Measurements from ENCODE around the gene C16orf90.
"Not testable (repeated sequence)": the region's sequence is repeated elsewhere in the genome, so short reads cannot be mapped to it uniquely, and the experiment has no call there.

Gene C16orf90

DNA sequence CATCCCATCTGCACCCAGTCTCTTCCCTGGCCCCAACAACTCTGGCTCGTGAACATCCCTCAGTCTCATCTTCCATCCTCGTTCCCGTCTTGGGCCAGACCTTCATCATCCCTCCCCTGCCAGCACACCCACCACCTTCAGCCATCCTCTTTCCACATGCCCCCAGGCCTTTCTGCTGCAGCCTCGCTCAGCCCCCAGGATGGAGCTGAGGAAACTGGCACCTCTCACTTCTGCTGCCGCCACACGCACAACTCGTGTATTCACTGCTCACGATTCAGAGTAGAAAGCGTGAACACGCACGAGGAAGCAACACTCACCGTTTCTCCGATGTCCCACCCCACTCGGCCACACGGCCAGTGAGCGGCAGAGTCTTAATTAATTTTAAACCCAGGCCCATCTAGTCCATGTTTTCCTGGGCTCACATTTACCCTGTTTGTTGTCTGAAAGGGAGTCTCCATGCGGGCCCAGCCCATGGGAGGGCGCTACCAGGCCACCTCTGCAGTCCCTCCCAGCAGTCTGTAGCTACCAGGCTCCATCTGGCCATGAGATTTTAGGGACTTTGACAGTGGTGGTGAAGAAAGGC lies 12.5 kb downstream of the C16orf90 start:
- no peak for DNase-seq

DNA sequence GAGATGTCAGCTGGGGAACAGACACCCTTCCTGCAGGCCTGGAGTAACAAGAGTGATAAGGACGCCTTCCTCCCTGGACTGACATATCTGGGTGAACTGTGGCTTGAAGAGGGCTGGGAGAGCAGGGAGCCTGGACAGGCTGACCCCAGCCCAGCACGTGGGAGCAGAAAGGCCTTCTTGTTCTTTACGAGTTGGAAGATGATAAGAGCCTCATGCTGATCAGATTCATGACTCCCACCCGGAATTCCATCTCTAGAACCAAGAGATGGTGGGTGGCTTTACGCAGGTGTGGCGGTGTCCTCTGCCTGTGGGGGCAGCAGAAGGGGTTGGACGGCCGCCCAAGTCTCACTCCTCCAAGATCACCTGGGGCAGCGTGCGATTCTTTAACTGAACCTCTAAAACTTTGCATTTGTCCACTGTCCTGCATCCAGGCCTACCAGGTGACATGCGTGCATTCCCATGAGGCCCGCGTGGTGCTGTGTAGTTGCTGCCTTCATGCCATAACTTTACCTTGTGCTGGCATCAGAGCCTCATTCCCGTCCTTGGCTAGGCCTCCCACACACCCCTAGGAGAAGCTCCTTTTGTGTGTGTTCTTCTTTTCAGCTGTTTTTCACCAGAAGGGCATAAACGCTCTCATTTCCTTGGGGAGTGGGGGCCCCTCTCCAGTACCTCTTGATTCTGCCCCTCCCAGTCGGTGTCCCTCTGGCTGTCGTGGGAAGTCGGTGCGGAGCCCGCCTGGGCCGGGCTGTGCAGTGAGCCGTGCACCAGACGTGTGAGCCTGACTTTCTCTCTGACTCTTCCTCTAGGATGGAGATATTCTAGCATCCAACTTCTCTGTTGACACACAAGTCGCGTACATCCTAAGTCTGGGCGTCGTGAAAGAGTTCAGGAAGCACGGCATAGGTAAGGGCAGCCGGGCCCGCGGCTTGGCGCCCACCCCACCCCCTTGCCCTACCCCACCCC lies 13.3 kb downstream of the C16orf90 start:
- no peak for DNase-seq

DNA sequence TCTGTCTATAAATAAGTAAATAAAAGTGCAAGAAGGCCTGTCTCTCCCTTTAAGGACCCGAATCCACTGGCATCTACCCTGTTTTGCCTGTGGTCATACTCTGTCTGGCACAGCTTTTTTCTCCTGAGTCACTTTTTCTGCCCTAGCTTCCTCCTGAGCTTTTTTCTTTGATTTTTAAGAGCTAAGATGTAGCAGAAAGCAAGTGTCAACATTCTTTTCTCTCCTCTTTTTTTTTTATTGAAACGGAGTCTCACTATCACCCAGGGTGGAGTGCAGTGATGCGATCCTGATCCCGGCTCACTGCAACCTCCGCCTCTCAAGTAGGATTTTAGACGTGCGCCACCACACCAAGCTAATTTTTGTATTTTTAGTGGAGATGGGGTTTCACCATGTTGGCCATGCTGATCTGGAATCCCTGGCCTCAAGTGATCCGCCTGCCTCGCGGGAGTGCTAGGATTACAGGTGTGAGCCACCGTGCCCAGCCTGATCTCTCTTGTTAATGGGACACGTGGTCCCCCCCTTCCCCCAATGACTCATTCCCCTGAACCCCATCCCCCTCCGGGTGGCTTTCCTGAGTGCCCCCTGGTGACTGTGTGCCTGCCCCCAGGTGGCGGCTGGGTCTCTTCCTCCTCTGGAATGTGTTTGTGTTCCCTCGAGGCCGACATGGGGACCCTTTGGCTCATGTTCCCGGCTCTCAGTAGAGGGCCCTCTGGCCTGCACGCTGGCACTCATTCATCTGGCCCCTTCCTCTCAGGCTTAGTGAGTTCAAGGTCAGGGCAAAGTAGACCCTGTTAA lies 14.2 kb downstream of the C16orf90 start:
- no peak for DNase-seq

DNA sequence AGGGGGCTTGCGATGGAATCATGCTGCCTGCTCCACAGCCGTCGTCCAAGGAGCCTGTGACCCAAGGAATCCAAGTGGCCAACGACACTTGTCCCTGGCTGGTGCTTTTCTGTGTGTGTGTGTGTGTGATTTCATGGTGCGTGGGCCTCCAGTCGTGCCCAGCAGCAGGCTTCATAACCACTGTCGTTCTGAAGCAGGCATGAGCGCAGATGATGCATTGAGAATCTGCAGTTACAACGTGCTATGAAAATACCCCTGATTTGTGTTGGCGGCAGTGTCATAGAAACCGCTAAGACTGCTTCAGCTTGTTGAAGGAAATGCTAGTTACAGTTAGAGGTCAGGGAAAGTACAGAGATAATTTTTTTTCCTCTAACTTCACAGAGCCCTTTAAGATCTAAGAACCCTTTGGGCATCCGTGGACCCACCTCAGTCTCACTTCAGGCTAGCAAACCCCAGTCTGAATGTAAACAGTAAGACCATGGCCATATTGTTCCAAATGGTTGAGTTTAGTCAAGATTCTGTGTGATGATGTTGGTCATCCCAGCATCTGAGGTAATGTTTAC lies 15.6 kb downstream of the C16orf90 start:
- no peak for DNase-seq

DNA sequence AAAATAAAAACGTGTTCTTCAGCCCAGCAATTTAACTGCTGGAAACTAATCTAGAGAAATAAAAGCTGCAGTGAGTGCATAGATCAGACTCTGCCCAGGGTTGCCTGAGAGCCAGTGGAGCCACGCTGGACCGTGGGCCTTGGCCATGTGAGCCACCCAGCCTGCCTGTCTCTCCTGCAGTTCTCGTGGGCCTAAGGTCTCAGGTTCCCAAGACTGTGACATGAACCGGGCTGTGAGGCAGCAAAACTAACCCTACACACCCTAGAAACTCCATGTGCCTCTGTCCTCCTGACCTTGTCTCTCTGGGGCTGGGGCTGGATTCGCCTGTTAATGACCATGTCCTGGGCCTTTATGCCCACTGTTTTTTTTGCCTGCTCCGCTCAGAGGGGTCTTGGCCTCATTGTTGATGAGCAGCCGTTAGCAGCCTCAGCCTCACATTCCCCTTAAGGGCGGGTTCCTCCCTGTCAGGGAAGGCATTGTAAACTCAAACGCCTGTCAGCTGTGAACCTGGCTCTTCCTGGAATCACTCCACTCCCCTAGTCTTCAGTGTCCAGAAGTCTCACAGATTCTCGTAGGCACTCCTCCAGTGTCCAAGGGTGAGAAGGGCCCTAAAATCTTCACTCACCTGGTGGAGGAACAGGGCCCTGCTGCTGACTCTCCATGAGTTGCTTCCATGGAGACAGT lies 16.9 kb downstream of the C16orf90 start:
- no peak for DNase-seq

DNA sequence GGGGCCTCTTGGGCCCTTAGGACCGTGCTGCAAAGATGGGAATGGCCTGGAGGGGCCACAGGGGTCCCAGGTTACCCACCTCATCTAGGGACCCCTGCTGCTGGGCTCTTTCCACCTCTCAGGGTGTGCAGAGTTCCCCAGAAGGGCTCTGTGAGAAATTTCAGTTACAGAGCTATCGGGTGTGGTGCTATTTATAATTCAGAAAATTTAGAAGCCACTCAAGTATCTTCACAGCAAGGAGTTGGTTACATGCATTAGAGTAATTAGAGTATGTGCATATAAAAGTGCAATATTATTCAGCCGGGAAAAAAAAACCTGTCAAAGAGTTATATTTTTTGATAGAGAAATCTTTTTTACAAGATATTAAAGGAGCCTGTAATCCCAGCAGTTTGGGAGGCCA lies 18.9 kb downstream of the C16orf90 start:
- DNase-seq: no peak

DNA sequence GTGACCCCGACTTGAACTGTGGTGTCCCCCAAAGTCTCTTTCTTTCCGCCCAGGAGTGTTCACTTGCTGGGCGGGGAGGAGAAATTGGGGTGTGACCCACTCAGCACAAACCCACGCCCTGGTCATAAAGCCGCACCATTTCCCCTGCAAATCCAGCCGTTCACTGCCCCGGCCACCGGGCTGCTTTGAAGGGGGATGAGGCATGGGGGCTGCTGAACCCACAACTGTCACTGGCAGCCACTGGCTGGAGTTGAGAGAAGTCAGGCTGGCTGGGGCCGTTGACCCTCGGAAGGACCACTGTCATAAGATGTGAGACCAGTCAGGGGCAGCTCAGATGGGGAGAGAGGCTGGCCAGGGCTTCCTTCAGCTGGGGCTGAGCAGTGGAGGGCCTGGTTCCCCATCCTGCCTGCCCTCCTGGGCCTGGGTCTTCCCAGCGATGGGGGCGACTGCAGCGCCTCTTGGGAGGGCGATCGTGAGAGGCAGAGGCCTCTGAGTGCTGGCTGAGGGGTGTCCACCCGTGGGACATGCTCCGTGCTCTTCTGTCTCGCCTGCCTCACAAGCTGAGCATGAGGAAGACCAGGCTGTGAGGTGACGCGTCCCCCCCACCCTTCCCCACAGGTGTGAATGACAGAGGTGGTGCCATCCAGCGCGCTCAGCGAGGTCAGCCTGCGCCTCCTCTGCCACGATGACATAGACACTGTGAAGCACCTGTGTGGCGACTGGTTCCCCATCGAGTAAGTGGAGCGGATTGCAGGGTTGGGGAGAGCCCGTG lies 19.5 kb downstream of the C16orf90 start:
- no peak for DNase-seq

DNA sequence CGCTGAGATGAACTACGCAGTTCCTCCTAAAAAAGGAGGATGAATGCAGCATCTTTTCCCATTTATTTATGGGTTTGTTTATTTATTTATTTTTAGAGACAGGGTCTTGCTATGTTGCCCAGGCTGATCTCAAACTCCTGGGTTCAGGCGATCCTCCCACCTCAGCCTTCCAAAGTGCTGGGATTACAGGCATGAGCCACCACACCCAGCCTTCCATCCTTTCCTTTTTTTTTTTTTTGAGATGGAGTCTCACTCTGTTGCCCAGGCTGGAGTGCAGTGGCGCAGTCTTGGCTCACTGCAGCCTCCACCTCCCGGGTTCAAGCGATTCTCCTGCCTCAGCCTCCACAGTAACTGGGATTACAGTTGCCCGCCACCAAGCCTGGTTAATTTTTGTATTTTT lies 20.4 kb downstream of the C16orf90 start:
- DNase-seq: not testable (repeated sequence)

DNA sequence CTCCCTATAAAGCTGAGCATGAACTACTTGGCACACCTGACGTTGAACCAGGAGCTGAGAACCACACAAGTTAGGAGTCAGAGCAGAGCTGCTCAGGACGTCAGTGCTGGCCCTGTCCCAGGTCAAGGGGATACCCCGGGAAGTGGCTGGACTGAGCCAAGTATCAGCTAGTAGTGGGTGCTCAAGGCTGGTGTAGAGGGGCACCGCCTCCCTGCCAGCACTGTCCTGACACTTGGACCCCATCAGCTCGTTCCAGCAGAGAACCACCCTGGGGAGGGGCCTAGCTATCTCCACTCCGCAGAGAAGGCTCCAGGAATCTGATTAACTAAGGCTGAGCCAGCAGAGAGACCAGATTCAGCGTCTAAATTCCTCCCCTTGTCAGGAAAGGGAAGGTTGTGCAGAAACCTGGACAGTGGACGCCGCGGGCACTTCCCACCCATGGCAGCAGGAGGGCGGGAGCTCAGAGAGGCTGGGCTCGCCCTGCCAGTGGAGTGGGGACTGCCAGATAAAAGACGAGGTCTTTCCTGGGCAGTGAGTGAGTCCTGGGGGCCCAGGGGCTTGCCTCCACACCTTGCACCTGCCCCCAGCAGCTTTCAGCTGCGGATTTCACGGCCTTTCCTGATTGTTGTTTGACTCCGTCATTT lies 21.0 kb downstream of the C16orf90 start:
- DNase-seq: no peak

DNA sequence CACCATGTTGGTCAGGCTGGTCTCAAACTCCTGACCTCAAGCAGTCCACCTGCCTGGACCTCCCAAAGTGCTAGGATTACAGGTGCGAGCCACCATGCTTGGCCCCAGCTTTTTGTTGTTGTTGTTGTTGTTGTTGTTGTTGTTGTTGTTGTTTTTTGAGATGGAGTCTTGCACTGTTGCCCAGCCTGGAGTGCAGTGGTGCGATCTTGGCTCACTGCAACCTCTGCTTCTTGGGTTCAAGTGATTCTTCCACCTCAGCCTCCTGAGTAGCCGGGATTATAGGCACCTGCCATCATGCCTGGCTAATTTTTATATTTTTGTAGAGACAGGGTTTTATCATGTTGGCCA lies 21.7 kb downstream of the C16orf90 start:
- not testable (repeated sequence) for DNase-seq

DNA sequence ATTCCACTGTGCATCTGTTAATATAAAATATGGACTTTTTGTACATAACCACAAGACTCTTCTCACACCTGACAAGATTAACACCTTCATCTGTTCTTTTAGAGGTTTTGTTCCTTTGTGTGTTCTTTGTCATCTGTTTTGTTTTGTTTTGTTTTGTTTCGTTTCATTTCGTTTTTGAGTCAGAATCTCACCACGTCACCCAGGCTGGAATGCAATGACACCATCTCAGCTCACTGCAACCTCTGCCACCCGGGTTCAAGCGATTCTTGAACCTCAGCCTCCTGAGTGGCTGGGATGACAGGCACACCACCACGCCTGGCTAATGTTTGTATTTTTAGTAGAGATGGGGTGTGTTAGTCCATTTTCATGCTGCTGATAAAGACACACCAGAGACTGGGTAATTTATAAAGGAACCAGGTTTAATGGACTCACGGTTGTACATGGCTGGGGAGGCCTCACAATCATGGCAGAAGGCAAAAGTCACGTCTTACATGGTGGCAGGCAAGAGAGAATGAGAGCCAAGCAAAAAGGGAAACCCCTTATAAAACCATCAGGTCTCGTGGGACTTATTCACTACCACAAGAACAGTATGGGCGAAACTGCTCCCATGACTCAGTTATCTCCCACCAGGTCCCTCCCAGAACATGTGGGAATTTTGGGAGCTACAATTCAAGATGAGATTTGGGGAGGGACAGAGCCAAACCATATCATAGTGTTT lies 22.3 kb downstream of the C16orf90 start:
- DNase-seq: no peak

DNA sequence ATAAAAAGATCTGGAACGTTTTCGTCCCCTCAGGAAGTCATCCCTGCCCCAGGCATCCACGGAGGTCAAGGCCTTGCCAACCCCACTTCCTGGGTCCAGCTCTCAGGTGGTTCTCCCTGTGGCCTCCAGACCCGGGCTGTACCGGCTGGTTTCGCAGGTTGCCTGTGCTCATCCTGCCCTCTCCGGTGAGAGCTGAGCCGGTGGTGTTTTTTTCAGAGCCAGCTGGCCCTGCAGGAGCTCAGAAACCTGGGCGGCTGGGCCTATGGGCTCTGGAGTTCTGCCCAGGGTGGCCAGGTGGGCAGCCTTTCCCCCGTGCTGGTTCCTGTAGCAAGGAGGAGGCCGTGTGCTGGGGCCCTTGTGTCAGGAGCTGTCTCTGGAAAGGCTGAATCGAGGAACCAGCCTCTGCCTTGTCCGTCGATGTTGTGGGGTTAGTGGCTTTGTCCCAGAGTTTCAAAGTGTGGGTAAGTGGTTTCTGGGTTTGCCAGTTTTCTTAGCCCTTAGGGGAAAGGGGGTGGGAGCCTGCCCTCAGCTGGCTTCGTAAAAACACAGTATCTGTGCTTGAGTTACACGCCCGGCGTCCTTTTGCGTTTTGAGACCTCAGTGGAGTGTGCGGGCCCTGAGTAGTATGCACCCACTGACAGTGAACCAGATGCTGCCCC lies 23.6 kb downstream of the C16orf90 start:
- no peak for DNase-seq

DNA sequence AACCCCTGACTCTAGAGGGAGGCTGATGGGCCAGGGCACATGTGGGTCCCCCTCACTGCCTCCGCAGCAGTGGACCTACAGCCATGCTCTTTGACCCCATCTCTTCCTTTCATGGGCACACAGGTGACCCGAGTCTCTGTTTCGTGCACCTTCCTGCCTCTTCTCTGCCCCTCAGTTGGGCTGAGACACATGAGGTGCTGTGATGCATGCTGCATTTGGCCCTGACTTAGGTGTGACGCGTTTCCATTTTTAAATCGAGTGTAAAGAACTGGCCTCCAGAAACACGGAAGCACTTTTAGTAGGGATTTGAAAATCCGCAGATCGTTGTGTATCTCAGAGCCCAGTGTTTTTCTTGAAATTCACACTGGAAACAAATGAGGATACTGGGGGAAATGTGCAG lies 24.6 kb downstream of the C16orf90 start:
- DNase-seq: no peak

DNA sequence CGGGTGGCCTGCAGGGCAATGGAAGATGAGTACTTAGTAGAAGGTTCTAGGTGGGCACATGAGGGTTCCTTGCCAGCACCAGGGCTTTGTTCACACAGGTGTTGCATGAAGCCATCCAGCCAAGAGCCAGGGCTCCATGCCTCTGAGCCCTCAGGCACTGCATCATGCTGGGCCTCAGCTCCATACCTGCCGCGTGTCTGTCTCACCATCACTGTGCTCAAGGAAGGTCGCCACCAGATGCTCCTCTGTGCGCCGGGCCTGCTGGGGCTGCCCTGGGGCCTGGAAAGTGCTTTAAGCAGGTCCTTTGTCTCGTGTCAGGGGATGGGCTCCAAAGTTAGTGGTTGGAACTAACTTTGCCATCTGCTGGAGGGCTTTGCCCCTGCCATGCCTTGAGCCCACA lies 25.6 kb downstream of the C16orf90 start:
- DNase-seq: no peak

DNA sequence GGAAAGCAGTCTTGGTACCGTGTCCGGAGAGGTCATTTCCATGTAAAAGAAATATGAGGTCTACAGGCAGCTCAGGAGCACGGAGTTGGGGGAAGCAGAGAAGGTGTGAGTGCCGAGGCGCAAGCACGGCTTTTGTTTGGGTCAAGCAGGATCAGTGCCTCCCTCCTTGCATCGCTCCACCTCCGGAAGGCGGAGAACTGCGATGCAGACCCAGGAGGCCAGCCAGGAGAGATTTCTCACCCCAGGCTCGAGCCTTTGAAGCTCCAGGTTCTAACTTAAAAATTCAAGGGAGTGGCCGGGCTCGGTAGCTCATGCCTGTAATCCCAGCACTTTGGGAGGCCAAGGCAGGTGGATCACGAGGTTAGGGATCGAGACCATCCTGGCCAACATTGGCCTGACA lies 26.8 kb downstream of the C16orf90 start:
- DNase-seq: no peak

DNA sequence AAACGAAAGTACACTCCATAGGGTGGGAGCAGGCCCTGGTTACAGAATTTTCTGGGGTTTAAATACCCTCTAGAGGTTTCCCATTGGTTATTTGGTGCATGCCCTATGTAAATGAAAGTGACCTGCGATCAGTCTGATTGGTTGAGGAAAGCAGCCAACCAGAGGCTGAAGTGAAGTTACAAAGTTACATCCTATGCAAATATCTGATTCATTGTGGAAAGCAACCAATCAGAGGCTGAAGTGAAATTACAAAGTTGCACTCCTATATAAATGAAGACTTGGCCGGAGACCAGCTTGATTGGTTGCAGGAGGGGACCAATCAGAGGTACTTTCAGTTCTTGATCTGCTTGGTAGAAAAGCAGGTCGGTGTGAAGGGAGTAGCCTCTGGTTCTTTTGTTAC lies 27.4 kb downstream of the C16orf90 start:
- DNase-seq: no peak

DNA sequence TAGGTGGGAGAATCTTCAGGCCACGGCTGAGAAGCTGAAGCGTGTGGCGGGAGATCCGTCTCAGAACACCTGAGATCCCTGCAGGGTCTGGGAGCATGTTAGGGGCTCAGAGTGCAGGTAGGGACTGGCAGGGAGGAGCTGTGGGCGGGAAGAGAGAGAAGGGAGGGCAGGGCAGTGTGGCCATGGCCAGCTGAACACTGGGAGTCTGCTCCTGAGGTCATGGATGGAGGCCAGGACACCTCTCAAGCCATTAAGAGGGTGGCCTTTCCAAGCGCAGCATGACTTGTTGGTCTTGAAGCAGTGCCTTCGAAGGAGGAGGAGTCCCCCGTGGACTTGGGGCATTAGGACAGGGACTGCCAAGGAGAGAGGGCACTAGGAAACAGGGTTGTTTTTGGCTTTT lies 28.1 kb downstream of the C16orf90 start:
- DNase-seq: no peak

DNA sequence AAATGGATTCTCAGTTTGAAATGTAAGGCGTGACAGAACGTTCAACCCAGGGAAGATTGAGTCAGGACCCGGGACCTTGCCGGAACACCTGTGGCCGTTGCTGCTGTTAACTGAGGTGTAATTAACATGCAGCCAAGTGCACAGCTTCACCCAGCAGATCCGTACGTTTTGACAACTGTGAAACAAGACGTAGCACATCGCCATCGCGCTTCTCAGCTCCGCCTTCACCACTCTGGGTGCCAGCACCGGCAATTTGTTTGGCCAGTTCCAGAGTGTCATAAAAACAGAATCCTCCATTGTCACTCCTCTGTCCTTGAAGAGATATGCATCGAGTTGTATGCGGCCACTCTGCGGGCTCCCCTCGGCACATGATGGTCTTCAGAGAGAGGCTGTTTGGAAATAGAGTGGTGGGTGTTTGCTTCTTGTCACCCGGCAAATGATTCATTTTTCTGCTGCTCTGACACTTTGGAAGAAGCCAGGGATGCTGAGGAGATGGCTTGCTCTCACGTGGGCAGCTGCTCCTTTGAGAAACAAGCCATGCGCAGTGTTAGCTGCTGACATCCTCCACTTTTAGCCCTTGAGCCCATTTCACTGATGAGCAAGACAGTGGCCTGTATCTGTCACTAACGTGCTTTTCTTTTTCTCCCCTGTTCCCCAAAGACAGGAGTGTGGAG lies 29.2 kb downstream of the C16orf90 start:
- no peak for DNase-seq

DNA sequence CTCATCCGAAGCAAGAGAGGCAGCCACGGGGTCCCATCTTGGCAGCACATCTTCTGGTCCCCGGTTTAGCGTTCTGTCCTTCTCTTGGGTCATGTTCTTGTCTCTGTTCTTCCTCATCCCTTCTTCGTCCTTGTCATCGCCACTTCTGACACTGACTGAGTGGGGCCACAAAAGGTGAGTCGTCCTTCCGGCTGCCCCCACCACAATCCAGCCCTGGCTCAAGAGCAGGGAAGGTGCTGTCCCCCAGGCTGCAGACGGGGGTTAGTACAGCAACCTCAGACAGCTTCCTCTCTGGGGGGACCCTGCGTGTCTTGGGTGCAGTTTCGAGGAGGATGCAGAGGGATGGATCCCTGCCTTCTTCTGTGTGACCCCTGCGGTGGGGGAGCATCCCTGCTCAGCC lies 30.0 kb downstream of the C16orf90 start:
- no peak for DNase-seq

DNA sequence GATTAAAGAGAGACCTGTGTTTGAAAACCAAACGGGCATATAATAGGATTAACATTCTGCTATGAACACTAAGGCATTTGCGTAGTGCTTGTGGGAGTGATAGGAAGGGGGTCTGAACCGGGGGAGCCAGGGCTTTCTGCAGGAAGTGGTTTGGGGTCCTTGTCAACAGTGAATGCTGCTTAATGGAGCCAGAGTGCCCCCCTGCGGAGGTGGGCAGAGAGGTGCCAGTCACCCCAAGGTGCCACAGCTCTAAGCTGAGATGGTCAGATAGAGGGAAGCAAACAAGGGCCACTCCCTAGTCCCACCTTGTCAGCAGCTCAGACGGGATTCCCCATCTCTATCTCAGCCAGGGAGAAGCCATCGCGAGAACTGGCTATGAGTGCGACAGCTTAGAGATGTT lies 34.1 kb downstream of the C16orf90 start:
- DNase-seq: no peak

Data from NCI-H2029 (cell line).